ENCODE results near the gene BOK.
"Not testable (repeated sequence)": the region's sequence is repeated elsewhere in the genome, so short reads cannot be mapped to it uniquely, and the experiment has no call there.

Gene BOK, protein sequence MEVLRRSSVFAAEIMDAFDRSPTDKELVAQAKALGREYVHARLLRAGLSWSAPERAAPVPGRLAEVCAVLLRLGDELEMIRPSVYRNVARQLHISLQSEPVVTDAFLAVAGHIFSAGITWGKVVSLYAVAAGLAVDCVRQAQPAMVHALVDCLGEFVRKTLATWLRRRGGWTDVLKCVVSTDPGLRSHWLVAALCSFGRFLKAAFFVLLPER

DNA sequence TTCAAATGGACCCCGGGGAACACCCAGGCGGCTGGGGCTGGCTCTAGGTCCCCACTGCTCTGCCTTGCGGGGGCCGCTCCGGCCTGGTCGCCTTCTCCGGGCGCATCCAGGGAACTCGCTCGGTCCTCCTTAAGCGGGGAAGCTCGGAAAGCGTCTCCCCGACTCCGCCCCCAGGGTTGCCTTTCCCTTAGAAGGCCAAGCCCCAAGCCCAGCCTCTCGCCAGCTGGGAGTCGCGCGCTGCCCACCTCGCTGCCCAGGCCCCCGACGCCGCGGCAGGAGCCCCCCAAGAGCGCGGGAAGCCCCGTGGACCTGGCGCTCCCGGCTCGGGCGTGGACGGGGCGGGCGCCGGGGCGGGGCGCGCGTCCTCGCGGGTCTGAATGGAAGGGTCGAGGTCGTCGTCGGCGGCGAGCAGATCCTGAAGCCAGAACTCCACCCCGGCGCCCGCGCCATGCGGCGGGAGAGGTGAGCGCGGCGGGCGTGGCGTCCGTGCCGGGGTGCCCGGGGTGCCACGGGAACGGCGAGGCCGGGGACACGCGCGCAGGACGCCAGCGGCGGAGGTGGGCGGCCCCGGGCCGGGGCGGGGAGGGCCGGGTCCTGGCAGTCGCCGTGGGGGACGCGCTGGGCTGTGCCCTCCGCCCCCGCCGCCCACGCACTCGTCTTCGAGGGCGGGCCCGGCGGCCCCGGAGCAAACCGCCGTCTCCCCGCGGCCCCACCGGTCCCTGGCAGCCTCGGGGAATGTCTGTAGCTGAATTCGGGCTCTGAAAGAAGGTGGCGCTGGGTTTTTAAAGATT is at the start of gene BOK:
BOK (plus strand) TSS at position 214 of the 791 bp plus-strand sequence. CDS start 739 bp downstream, outside the sequence.
- peak in 45 of 58 donors; percentile 5 to 78 (median 54) for DNase-seq

DNA sequence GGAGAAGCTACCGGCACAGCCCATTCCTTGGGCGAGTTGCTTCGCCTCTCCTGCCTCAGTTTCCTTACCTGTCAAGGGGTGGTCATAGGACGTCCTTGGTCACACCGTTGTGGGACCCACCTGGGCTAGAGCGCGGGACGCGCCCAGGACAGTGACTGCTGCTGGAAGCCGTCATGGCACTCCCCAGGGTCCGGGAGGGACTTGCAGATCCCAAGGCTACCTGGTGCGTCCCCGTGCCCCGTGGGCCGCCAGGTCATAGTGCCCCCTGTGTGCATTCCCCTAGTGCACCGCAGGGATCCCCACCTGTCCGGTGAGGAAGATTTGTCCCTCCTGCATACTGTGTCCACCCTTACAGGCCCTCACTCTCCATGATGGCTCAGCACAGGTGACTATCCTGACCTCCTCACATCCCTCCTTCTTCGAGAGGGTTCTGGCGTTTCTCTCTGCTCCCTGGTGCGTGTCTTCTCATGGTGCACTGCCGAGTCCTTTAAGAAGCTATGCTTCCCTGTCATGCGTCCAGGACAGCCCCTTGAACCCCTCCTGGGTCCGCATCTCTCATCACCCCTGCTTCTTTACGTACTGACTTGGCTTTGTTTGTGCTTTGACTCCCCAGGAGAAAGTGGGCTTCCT is 49.3 kb upstream of the BOK start:
- DNase-seq: peak in 1 of 58 donors; percentile 64

DNA sequence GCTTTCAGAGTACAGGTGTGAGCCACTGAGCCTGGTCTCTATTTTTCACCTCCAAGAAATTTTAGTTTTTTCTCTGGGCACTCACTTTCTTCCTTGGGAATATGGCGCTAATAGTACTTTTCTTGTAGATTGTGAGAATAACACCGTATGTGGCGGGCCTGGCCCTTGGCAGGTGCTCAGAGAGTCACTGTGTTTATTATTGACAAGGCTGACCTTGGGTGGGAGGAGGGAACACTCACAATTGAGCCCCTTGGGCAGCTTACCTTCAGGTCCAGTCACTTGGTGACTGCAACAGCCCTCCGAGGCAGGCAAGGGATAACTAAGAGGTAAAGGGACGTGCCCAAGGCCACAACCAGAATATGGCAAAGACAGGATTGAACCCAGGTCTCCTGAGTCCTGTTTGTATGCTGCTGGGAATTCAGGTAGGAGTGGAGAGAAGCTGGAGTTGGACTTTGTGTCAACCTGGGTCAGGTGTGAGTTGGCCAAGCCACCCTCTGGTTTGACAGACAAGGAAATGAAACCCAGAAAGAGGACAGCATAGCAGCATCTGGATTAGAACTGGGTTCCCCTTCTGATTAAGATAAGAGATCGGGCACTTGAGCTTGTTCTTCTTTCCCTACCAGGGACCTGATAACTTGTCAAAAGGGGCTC is 47.3 kb upstream of the BOK start:
- DNase-seq: no peak

DNA sequence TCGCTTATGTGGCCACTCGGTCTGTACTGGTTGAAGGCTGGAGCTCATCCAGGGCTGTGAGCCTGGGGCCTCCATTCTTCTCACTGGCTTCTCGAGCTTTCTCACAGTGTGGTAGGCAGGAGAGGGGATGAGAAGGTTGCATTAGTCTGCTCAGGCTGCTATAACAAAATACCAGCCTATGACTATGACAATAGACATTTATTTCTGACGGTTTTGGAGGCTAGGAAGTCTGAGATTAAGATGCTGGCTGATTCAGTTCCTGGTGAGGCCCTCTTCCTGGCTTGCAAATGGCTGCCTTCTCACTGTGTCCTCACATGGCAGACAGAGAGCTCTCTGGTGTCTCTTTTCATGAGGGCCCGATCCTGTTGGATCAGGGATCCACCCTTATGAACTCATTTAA is 44.0 kb upstream of the BOK start:
- DNase-seq: no peak

DNA sequence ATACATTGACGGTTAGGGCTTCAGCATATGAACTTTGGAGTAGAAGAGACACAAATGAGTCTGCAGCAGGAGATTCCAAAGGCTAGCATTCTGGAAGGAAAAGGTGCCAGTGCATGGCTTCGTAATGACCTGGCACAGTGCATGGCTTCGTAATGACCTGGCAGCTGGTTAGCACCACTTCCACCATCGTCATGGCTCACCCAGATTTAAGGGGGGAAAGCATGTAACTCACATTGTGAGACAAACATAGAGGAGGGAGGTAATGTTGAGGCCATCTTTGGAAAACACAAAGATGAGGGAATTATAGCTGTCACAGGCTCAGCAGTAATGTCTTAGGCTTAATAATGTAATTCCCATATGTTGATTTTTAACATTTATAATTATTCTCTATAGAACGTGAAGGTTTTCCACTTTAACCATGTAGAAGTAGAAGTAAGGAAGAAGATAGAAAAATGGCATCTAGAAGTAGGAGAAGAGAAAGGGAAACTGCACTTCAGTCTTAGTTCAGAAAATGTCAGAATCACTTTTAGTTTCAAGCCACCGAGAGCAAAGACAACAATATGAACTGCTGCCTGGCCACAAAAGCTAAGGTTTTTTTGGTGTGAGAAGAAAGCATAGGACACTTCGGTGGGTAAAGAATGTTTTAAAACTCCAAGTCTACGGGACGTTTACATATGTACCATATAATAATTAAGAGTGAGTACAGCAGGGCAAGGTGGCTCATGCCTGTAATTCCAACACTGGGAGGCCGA is 43.4 kb upstream of the BOK start:
- no peak for DNase-seq

DNA sequence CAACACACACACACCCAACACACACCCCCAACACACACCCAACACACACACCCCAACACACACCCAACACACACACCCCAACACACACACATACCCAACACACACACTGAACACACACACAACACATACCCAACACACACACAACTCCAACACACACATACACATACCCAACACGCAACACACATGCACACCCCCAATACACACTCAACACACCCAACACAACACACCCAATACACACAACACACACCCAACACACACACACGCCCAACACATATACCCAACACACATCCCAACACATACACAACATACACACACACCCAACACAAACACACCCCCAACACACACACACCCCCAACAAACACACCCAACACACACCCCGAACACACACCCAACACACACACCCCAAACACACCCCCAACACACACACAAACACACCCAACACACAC is 42.0 kb upstream of the BOK start:
- no peak for DNase-seq

DNA sequence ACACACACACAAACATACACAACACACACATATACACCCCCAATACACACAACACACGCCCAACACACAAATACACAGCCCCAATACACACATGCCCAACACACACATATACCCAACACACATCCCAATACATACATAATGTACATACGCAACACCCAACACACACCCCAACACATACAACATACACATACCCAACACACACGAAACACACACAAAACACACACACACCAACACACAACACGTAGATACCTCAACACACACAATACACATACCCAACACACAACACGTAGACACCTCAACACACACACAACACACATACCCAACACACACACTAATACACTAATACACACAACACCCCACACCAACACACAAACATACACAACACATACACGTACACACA is 41.2 kb upstream of the BOK start:
- no peak for DNase-seq

DNA sequence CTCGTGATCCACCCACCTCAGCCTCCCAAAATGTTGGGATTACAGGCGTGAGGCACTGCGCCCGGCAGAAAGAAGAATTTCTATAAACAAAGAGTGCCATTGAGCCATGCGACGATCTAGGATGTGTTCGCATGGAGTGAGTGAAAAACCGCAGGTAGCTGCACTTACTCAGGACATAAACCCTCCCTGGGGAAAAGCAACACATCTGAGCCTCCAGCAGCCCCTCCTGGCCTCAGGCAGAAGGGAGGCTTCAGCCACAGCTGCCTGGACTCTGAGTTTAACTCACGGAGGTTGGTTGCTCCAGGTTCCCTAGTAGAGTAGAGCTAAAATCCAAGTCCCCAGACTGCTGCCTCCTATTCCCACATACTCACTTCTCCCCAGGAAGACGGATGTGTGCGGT is 38.9 kb upstream of the BOK start:
- no peak for DNase-seq

DNA sequence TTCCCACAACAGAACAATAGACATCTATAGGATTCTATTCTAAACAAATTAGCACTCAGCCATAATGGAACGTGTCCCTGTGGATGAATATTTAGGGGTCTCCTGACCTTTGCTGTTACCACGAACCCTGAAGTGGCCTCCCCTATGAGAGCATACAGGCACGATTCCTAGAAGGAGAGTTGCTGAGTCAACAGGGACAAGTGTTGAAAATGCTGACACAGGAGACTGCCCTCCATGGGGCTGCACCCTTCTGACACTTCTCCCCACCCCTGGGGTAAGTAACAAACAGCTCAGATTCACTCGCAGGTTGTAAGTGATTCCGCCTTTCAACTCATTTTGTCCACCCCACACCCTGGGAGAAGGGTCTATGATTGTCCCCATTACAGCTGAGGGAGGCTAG is 36.1 kb upstream of the BOK start:
- DNase-seq: no peak

DNA sequence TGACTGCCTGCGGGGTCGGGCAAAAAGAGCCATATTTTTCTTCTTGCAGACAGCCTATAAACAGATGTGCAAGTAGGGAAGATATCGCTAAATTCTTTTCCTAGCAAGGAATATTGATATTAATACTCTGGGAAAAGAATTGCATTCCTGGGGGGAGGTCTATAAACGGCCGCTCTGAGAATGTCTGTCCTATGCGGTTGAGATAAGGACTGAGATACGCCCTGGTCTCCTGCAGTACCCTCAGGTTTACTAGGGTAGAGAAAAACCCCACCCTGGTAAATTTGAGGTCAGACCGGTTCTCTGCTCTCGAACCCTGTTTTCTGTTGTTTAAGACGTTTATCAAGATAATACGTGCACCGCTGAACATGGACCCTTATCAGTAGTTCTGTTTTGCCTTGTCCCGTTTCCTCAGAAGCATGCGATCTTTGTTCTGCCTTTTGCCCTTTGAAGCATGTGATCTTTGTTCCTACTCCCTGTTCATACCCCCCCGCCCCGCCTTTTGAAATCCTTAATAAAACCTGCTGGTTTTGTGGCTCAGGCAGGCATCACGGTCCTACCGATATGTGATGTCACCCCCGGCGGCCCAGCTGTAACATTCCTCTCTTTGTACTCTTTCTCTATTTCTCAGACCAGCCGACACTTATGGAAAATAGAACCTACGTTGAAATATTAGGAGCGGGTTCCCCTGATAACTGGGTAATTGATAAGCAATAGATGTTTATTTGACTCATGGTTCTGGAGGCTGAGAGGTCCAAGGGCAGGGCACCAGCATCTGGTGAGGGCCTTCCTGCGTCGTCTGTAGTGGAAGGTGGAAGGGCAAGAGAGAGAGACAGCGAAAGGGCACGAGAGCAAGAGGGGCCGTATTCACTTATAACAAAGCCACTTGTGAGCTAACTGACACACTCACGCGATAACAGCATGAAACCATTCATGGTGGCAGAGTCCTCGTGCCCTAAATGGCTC is 32.4 kb upstream of the BOK start:
- DNase-seq: not testable (repeated sequence)

DNA sequence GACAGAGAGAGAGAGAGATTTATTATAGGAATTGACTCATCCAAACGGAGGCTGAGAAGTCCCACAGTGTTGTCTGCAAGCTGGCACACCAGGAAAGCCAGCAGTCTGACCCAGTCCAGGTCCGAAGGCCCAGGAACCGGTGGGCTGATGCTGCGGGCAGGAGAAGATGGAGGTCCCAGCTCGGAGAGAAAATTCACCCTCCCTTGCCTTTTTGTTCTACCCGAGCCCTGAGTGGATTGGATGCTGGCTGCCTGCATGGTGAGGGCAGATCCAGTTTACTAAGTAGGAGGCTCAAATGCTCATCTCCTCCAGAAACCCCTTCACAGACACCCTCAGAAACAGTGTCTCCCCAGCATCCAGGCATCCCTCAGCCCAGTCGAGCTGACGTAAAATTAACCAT is 28.0 kb upstream of the BOK start:
- DNase-seq: no peak

DNA sequence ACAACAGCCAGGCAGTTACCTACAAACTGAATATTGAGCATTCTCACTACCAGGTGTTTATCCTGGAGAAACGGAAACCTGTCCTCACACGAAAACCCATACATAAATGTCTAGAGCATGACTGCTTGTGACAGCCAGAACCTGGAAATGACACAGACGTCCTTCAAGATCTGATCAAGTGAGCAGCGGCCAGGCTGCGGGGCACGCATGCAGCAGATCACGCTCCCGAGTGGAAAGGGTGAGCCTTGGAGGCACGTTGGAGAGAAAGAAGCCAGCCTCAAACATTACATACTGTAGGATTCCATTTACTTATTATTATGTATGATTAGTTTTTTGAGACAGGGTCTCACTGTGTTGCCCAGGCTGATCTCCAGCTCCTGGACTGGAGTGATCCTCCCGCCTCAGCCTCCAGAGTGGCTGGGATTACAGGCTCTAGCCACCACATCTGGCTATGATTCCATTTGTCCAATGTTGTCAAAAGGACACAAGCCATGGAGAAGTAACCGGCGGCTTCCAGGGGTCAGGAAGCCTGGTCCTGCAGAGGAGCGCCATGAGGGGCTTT is 27.3 kb upstream of the BOK start:
- no peak for DNase-seq

DNA sequence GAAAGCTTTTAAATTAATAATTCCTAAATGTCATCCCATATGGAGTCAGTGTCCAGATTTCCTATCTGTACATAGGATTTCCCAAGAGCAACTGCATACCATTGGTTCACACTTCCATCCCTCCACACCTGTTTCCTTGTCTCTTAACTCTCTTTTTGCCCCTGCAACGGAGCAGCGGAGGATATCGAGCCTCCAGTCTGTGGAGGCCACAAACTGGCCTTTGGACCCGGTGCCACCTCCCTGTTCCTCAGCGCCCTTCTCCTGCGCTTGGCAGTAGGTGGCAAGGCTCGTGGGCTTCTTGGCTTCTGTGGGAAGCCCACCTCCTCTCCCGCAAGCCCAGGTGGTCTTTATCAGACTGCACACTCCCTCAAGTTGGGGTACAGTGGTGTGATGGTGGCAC is 26.4 kb upstream of the BOK start:
- no peak for DNase-seq

DNA sequence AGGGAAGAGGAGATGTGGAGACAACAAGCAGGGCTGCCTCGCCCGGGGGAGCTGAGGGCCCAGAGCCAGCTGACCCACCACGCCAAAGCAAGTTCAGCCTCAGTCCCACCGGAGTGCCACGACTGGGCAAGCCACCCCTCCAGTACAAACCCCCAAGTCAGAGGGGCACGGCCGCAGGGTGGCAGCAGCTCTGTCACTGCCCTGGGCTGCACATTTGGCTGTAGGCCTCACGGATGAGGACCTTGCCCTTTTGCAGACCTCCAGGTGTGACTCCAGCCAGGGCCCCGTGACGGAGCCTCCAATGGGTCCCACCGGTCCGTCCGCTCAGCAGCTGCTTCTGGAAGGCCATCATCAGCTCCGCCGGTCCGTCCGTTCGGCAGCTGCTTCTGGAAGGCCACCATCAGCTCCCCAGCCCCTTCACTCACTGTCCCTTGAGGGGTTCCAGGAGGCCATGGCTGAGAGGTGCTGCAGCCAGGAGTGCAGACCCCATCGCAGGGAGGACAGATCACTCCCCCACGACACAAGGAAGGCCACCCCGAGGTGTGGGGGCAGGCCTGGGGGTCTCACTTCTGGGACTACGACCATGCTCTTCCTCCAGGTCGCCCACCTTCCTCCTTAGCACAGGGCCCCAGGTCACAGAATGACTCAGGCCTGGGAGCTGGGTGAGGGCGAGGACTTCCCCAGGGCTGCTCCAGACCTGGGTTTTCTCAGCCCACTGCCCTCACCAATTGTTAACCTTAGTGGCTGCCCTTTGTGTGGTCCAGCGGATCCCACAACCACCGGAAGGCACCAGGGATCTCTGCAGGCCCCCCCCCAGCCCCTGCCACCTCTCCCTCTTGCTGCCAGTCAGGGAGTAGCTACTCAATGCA is 25.6 kb upstream of the BOK start:
- DNase-seq: no peak

DNA sequence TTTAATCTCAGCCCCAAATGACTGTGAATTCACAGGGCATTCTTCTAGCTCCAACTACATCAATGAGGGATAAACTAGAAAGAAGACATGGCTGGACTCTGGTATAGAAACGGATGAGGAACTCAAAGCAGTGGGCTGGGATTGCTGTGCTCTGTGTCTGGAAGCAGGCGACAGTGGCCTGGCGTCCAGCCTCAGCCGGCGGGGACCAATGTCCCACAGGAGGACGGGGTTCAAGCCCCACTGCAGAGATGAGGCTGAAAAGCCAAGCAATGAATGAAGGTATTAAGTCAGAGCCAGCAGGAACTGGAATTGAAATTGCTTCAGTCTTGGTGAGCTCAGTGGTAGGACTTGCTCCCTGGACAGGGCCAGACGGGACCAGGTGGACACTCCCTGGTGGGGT is 24.3 kb upstream of the BOK start:
- no peak for DNase-seq

DNA sequence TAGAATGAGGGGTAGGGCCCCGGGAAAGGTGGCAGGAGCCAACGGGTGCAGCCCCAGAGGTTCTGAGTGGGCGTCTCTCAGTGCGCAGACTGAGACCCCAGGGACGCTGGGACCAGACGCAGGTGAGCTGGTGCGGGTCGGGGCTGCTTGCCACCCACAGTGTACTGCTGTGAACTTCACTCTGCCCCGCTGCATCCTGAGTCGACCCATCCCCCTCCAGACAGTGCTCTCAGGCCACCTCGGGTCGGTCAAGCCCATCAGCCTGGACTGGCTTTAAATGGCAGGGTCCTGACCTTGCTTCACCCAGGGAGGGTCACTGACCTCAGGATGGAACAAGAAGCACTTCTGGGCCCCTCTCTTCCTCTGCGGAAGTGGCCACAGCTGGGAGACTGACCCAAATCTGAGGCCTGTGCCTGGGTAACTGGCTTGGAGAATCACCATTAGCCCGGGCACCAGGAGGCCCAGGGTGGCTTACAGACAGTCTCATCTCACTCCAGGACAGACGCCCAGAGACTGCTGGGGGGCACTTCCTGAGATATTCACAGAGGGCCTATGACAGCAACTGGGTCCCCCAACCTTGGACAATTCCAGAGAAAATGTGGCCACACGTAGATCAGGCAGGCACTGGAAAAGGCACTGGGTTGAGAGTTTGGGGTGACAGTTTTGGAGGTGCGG is 23.7 kb upstream of the BOK start:
- no peak for DNase-seq

DNA sequence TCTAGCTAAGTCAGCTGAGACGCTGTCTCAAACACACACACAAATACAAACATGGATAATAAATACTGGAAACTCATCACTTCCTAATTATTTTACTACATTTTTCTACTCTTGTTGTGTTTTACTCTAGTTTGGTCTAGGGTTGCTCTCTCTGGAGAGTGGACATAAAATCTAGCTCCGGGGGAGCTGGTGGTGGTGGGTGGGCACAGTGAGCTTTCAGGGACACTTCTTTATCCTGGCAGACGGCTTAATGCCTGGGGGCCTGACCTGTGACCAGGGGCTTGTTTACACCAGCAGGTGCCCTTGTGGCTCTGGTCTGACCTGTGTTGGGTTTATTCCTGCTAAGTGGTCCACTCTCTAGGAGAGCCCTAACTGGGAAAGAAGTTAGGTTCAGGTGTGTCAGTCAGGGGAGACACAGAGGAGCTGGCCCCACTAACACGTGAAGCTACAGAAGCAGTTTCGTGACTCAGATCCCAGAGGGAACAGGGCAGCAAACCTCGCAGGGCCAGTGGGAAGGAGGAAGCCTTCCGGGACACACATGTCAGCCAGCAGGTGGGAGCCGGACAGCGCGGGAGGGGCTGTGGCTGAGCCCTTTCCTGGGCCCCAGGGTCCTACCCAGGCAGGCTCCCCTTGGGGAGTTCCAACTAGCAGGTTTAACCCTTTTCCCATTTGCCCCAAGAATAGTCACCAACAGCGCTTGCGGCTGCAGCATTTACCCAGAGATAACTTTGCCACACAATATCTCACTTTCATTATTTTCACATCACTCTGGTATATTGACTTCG is 22.5 kb upstream of the BOK start:
- DNase-seq: no peak
